Activated B cell treated with CpG ODN at 0.5 μM for 24 hours (primary cell): ENCODE data around the gene CYGB. TPM values are rescaled to one million over a fixed set of nuclear protein-coding genes. Genes with fewer than 3 reads are reported as not detected.

ENCODE experiments used
- ATAC-seq: fragments of 200-7000 bp; cut with Tn5 transposase; one replicate; pipeline ENCODE4 v1.10.0; 2021; ENCODE audit warnings: low read depth, mild to moderate bottlenecking, moderate library complexity
- CTCF ChIA-PET: fragments of 350-600 bp; sonication (Branson Sonifier 250); formaldehyde crosslinking; loops from one replicate; lab custom pipeline; 2021; ENCODE audit warnings: antibody characterized with exemption; lab: Charles Lee
- POLR2A ChIA-PET: fragments of 350-600 bp; sonication (Branson Sonifier 250); formaldehyde crosslinking; loops from one replicate; lab custom pipeline; 2021; ENCODE audit warnings: antibody characterized with exemption; lab: Charles Lee
- DNase-seq: peaks from one replicate; pipeline ENCODE4 v3.0.0; 2022
- H3K27ac Mint-ChIP-seq: one replicate; pipeline ENCODE4 v1.8.0; 2020; ENCODE audit warnings: mixed read lengths
- H3K27me3 Mint-ChIP-seq: one replicate; pipeline ENCODE4 v1.8.0; 2021; ENCODE audit warnings: mixed read lengths
- H3K36me3 Mint-ChIP-seq: one replicate; pipeline ENCODE4 v1.8.0; 2021; ENCODE audit warnings: low read depth, mixed read lengths
- H3K4me1 Mint-ChIP-seq: one replicate; pipeline ENCODE4 v1.8.0; 2021; ENCODE audit warnings: mixed read lengths
- H3K4me3 Mint-ChIP-seq: one replicate; pipeline ENCODE4 v1.8.0; 2020; ENCODE audit warnings: mild to moderate bottlenecking, mixed read lengths
- H3K9me3 Mint-ChIP-seq: one replicate; pipeline ENCODE4 v1.8.0; 2020; ENCODE audit warnings: mixed read lengths
- intact Hi-C: fragments of 100-400 bp; cut with micrococcal nuclease; formaldehyde crosslinking; loops from one replicate; pipeline ENCODE4 v1.15.1; 2024
- total RNA-seq: library from RNA; stranded (reverse); gene quantifications from 2 replicates; pipeline ENCODE4 v1.2.3, GENCODE V29; 2022
- TF ChIP-seq, protein P1 (sequence below): fragments of 200-600 bp; IDR thresholded peaks from one replicate; pipeline ENCODE4 v1.8.0; 2022; ENCODE audit warnings: antibody characterized with exemption, mild to moderate bottlenecking

Gene CYGB
- total RNA-seq, 1 donor from 2014 or later = 0.49 TPM

DNA sequence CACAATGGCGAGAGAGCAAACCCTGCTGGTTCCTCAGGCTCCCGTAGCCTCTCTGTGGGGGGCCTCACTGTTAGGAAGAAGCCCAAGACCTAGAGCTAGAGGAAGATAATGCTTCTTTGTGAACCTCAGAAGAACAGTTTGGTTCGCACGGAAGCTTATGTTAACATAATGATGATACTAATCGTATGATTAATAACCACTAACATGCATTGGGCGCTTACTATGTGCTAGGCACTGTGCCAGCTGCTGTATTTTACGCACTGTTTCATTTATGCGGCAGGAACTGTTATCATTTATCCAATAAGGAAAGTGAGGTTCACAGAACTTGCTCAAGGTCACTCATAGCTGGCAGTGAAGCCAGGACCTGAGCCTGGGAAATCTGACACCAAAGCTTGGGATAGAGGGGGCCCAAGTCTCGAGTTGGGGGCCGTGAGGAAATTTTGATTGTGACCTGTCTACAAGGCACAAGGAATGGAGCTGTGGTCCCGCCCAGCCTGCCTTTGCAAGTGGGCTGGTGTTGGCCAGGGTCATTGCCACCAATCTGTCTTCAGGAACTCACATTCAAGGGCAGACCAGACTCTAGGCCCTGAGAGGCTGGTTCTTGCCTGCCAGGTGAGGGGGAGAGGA lies 9.2 kb upstream of the CYGB start:
- POLR2A ChIA-PET = interaction anchor here (0.8 to 5.4 kb wide), 4 partner anchors 18 to 32 kb away, joined by 4 to 51 read pairs (median 5); no protein-coding TSS in a partner anchor
- CTCF ChIA-PET = interaction anchor here (0.6 to 4.6 kb wide), 13 partner anchors 10 to 161 kb away, joined by 3 to 88 read pairs (median 4); no protein-coding TSS in a partner anchor
- Mint-ChIP-seq H3K27me3 (peaks cover 8% of the 10 kb centered on the region), H3K4me3 (no peak overlapping the region), H3K4me1 (peaks cover 5% of the 10 kb centered on the region), H3K9me3 (no peaks in the 10 kb centered on the region), H3K36me3 (no peaks in the 10 kb centered on the region), H3K27ac (no peak overlapping the region)
- no peak for DNase-seq
- TF ChIP-seq, protein P1, sequence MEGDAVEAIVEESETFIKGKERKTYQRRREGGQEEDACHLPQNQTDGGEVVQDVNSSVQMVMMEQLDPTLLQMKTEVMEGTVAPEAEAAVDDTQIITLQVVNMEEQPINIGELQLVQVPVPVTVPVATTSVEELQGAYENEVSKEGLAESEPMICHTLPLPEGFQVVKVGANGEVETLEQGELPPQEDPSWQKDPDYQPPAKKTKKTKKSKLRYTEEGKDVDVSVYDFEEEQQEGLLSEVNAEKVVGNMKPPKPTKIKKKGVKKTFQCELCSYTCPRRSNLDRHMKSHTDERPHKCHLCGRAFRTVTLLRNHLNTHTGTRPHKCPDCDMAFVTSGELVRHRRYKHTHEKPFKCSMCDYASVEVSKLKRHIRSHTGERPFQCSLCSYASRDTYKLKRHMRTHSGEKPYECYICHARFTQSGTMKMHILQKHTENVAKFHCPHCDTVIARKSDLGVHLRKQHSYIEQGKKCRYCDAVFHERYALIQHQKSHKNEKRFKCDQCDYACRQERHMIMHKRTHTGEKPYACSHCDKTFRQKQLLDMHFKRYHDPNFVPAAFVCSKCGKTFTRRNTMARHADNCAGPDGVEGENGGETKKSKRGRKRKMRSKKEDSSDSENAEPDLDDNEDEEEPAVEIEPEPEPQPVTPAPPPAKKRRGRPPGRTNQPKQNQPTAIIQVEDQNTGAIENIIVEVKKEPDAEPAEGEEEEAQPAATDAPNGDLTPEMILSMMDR = no peak
- no peak for ATAC-seq
- intact Hi-C loops = loop anchor here (1.0 kb wide), 4 partner anchors 18 to 243 kb away; no protein-coding TSS in a partner anchor

DNA sequence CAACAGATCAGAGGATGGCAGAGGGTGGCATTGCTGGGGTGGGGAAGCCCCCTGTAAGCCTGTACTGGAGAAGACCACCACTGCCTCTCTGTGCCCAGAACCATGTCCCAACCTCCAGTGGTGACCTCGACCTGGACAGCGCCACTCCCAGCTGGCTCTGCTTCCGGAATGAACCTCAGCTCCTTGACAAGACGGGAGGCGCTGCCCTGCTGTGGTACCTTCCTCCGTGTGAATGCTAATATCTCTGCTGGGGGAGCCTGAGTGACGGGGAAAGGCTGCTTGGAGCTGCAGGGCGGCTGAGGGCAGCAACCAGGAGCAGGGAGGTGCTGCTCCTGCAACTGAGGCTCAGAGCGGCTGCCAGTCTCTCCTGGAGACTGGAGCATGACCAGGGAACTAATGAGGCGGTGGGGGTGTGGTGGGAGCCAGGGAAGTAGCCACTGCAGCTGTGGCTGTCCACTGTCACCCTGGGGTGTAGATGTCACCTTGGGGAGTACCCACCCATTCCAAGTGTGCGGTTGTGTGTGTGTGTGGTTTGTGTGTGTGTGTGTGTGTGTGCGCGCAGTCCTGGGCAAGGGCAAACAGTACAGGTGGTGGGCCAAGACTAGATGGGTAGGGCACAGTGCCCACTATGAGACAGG lies 8.5 kb upstream of the CYGB start:
- TF ChIP-seq, protein P1 = no peak
- no peak overlapping the region for H3K4me3 Mint-ChIP-seq
- ChIA-PET CTCF (interaction anchor here (0.7 to 4.6 kb wide), 10 partner anchors 9 to 160 kb away, joined by 3 to 88 read pairs (median 6); no protein-coding TSS in a partner anchor), POLR2A (interaction anchor here (0.5 to 5.4 kb wide), 4 partner anchors 17 to 31 kb away, joined by 4 to 51 read pairs (median 6); no protein-coding TSS in a partner anchor)
- H3K9me3 Mint-ChIP-seq = no peaks in the 10 kb centered on the region
- no peak overlapping the region for H3K27ac Mint-ChIP-seq
- no peaks in the 10 kb centered on the region for H3K36me3 Mint-ChIP-seq
- ATAC-seq (no peak), DNase-seq (no peak)
- intact Hi-C loops = no loop called here
- H3K27me3 Mint-ChIP-seq = peaks cover 8% of the 10 kb centered on the region
- peaks cover 4% of the 10 kb centered on the region for H3K4me1 Mint-ChIP-seq

DNA sequence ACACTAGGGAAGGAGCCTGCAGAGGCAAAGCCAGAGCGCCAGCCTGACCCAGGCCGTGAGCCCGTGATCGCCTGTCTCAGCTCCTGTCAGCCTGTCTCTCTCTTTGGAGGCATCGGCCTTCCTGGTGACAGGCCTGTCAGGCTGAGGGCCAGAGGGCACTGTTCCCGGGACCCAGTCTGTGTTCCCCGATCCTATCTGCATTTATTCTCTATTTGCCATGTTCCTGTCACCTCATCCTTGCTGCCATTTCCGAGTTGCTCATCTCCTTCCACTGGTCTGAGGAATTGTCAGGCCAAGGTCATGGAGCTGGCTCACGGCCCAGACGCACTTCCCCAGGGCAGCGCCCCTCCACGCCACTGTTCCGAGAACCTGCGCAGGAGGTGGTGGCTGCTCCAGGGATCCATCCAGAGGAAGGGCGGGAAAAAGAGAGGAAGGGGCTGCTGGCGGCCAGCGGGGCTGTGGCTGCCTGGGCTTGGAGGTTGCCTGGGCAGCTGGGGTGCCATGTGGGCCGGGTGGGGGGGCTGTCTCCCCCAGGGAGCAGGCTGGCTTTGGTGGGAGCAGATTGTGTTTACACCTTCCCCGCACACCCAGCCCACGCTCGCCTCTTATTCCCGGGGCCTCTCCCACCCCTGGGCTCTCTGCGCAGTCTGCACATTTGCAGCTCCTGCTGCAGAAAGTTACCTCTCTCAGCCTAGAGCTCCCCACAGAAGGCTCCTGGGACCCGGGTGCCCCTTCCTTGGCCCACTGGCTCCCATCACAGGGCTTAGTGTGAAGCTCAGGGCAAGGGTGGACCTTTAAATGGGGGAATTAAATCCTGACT lies 7.2 kb upstream of the CYGB start:
- TF ChIP-seq, protein P1 = no peak
- no peaks in the 10 kb centered on the region for H3K9me3 Mint-ChIP-seq
- no peaks in the 10 kb centered on the region for H3K36me3 Mint-ChIP-seq
- no peak for DNase-seq
- ChIA-PET CTCF (interaction anchor here (1.4 to 4.6 kb wide), 4 partner anchors 12 to 22 kb away, joined by 4 to 88 read pairs (median 22); no protein-coding TSS in a partner anchor), POLR2A (interaction anchor here (0.6 to 5.4 kb wide), 4 partner anchors 16 to 1066 kb away, joined by 3 to 51 read pairs (median 3); no protein-coding TSS in a partner anchor)
- no peak overlapping the region for H3K4me3 Mint-ChIP-seq
- H3K4me1 Mint-ChIP-seq = peaks cover 8% of the 10 kb centered on the region
- intact Hi-C loops = no loop called here
- peaks cover 8% of the 10 kb centered on the region for H3K27me3 Mint-ChIP-seq
- ATAC-seq = no peak
- H3K27ac Mint-ChIP-seq = no peak overlapping the region

DNA sequence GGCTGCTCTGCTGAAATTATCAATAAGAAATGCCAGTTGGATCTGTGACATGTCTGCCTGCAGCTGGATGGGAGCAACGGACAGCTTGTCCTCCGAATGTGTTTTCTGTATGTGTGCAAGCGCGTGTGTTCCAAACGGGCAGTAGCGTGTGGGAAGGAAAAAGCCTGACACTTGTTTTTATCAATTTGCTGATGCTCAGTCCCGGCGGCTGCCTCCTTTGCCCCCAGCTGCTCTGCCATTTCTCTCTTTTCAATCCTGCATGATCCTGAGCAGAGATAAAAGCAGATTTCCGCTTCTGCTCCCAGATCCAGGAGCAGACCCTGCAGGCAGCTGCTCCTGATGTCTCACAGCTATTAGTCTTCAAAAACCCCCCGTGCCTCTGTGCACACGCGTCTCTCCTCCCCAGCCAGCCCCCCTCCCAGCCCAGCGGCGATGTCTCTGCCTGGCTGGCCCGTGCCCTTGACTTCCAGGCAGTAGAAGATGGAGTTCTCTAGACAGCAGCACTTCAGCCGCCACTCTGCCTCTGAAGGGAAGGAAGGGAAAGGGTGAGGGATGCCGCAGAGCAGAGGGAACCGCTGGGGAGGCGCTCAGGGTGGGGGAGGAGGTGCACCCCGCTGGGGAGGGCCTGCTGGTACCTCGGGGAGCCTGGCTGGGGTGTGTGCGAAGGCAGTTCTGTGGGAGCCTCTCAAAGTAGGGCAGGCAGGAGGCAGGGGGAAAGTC lies 6.5 kb upstream of the CYGB start:
- H3K4me1 Mint-ChIP-seq = peaks cover 12% of the 10 kb centered on the region
- DNase-seq (no peak), ATAC-seq (no peak)
- intact Hi-C loops = no loop called here
- TF ChIP-seq, protein P1 = no peak
- CTCF ChIA-PET = interaction anchor here (2.1 to 4.6 kb wide), 2 partner anchors 15 to 21 kb away, joined by 12 to 32 read pairs; no protein-coding TSS in a partner anchor
- no peak overlapping the region for H3K4me3 Mint-ChIP-seq
- peaks cover 16% of the 10 kb centered on the region for H3K27me3 Mint-ChIP-seq
- POLR2A ChIA-PET = interaction anchor here (0.6 to 5.4 kb wide), 3 partner anchors 15 to 1066 kb away, joined by 3 to 51 read pairs (median 3); no protein-coding TSS in a partner anchor
- H3K9me3 Mint-ChIP-seq = no peaks in the 10 kb centered on the region
- no peak overlapping the region for H3K27ac Mint-ChIP-seq
- H3K36me3 Mint-ChIP-seq = no peaks in the 10 kb centered on the region
